ENCODE measurements around the gene CXADR. TPM values are rescaled to one million over a fixed set of nuclear protein-coding genes. Genes with fewer than 3 reads are reported as not detected.
A peak's percentile ranks its signal among the peaks of the same experiment; 100 is the strongest.

Gene CXADR
- total RNA-seq, 1 experiment from 2014 or later, result 2.7 TPM

GRCh38 chr21:17609681-17610080 lies 96.8 kb downstream of the CXADR start:
- DNase-seq, result no peak
- H3K4me3 ChIP-seq, result no peak overlapping the region

GRCh38 chr21:17610911-17611310 lies 98.1 kb downstream of the CXADR start:
- Histone ChIP-seq H3K4me3 (peak overlapping the region; percentile 88), H3K27me3 (no peaks in the 10 kb centered on the region), H3K9me3 (no peaks in the 10 kb centered on the region), H3K36me3 (peaks cover 35% of the 10 kb centered on the region)
- DNase-seq, result peak; percentile 8

More at GRCh38 chr21:17609681-17610080, 96.8 kb downstream of the CXADR start:
- H3K9me3 ChIP-seq, result no peaks in the 10 kb centered on the region
- peaks cover 45% of the 10 kb centered on the region for H3K36me3 ChIP-seq
- H3K27me3 ChIP-seq, result no peaks in the 10 kb centered on the region

GRCh38 chr21:17611414-17612022 lies 98.7 kb downstream of the CXADR start:
- H3K4me3 ChIP-seq, result peak overlapping the region; percentile 88
- H3K27me3 ChIP-seq, result no peaks in the 10 kb centered on the region
- peaks cover 31% of the 10 kb centered on the region for H3K36me3 ChIP-seq
- DNase-seq, result peak; percentile 84
- H3K9me3 ChIP-seq, result no peaks in the 10 kb centered on the region

GRCh38 chr21:17612023-17612564 lies 99.3 kb downstream of the CXADR start:
- peak; percentile 37 for DNase-seq
- Histone ChIP-seq H3K9me3 (no peaks in the 10 kb centered on the region), H3K27me3 (no peaks in the 10 kb centered on the region)

GRCh38 chr21:17612565-17613241 lies 99.9 kb downstream of the CXADR start, which contains the start of gene BTG3:
BTG3 (minus strand) TSS chr21:17612901; CDS start chr21:17609144, 3,757 bp downstream.
- DNase-seq, result peak; percentile 83
- H3K27me3 ChIP-seq, result no peaks in the 10 kb centered on the region
- no peaks in the 10 kb centered on the region for H3K9me3 ChIP-seq
- H3K4me3 ChIP-seq, result peak within 1 kb of the TSS; percentile 88
- H3K36me3 ChIP-seq, result peaks cover 19% of the 10 kb centered on the region

More at GRCh38 chr21:17612023-17612564, 99.3 kb downstream of the CXADR start:
- Histone ChIP-seq H3K4me3 (peak overlapping the region; percentile 88), H3K36me3 (peaks cover 25% of the 10 kb centered on the region)

GRCh38 chr21:17613242-17613676 lies 100.4 kb downstream of the CXADR start:
- peak; percentile 42 for DNase-seq
- peak overlapping the region; percentile 88 for H3K4me3 ChIP-seq
- H3K9me3 ChIP-seq, result no peaks in the 10 kb centered on the region
- peaks cover 14% of the 10 kb centered on the region for H3K36me3 ChIP-seq
- no peaks in the 10 kb centered on the region for H3K27me3 ChIP-seq

GRCh38 chr21:17616831-17617230 lies 104.0 kb downstream of the CXADR start:
- H3K36me3 ChIP-seq, result no peaks in the 10 kb centered on the region
- H3K27me3 ChIP-seq, result no peaks in the 10 kb centered on the region
- no peaks in the 10 kb centered on the region for H3K9me3 ChIP-seq
- no peak for DNase-seq
- no peak overlapping the region for H3K4me3 ChIP-seq

- Histone ChIP-seq H3K9me3 (no peaks in the 10 kb centered on the region), H3K27me3 (no peaks in the 10 kb centered on the region; the same call in 1 of the 2 replicates), H3K4me3 (no peak overlapping the region), H3K36me3 (no peaks in the 10 kb centered on the region)
- DNase-seq, result no peak
Observed at GRCh38 chr21:17622018-17622417, 109.2 kb downstream of the CXADR start.

- H3K9me3 ChIP-seq, result no peaks in the 10 kb centered on the region
- no peak overlapping the region for H3K4me3 ChIP-seq
- no peaks in the 10 kb centered on the region for H3K27me3 ChIP-seq
- no peaks in the 10 kb centered on the region for H3K36me3 ChIP-seq
- DNase-seq, result no peak
Observed at GRCh38 chr21:17631195-17631594, 118.4 kb downstream of the CXADR start.

GRCh38 chr21:17636711-17637110 lies 123.9 kb downstream of the CXADR start:
- no peaks in the 10 kb centered on the region for H3K27me3 ChIP-seq
- no peaks in the 10 kb centered on the region for H3K36me3 ChIP-seq
- H3K4me3 ChIP-seq, result no peak overlapping the region
- H3K9me3 ChIP-seq, result no peaks in the 10 kb centered on the region
- DNase-seq, result peak; percentile 2

- H3K36me3 ChIP-seq, result no peaks in the 10 kb centered on the region
- no peak overlapping the region for H3K4me3 ChIP-seq
- no peaks in the 10 kb centered on the region for H3K27me3 ChIP-seq
- DNase-seq, result no peak
- no peaks in the 10 kb centered on the region for H3K9me3 ChIP-seq
Observed at GRCh38 chr21:17640821-17641220, 128.0 kb downstream of the CXADR start.

Other genes starting within 250 kb of the CXADR start
- gene BTG3, start 99.9 kb downstream of the CXADR start, total RNA-seq (2014; rRNA removed; shearing (Covaris generic); ENCODE audit: low replicate concordance), result 50.4 and 52.5 TPM in 2 replicates

Measured in MG63 (cell line).